Islet precursor cell (in vitro differentiated cells): Measurements from ENCODE around the gene FCER1A.
A peak's percentile ranks its signal among the peaks of the same experiment; 100 is the strongest.
"Not testable (repeated sequence)": the region's sequence is repeated elsewhere in the genome, so short reads cannot be mapped to it uniquely, and the experiment has no call there.

Source experiments
- DNase-seq: peaks from one replicate; pipeline ENCODE4 v3.0.0-alpha.2; 2018

FCER1A gene

DNA sequence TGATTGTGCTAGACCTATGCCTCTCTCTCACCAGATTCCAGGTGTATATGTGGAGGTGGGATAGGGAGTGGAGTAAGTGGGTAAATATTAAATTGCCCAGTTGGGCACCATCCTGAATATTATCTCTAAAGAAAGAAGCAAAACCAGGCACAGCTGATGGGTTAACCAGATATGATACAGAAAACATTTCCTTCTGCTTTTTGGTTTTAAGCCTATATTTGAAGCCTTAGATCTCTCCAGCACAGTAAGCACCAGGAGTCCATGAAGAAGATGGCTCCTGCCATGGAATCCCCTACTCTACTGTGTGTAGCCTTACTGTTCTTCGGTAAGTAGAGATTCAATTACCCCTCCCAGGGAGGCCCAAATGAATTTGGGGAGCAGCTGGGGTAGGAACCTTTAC is at the start of gene FCER1A:
TSS of gene FCER1A (plus strand) at position 242 of the 400 bp plus-strand sequence. CDS start at position 271, 29 bp downstream.
- DNase-seq = no peak

DNA sequence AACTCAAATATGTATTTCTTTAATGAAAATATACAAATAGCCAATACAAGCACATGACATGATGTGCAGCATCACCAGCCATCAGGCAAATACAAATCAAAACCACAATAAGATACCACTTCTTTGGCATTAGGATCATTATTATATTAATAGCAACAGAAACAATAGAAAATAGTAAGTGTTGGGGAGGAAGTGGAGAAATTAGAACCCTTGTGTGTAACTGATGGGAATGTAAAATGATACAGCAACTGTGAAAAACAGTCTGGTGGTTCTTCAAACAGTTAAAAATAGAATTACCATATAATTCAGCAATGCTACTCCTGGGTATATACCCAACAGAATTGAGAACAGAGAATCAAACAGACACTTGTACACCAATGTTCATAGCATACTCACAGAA is 40.8 kb upstream of the FCER1A start:
- DNase-seq = no peak

DNA sequence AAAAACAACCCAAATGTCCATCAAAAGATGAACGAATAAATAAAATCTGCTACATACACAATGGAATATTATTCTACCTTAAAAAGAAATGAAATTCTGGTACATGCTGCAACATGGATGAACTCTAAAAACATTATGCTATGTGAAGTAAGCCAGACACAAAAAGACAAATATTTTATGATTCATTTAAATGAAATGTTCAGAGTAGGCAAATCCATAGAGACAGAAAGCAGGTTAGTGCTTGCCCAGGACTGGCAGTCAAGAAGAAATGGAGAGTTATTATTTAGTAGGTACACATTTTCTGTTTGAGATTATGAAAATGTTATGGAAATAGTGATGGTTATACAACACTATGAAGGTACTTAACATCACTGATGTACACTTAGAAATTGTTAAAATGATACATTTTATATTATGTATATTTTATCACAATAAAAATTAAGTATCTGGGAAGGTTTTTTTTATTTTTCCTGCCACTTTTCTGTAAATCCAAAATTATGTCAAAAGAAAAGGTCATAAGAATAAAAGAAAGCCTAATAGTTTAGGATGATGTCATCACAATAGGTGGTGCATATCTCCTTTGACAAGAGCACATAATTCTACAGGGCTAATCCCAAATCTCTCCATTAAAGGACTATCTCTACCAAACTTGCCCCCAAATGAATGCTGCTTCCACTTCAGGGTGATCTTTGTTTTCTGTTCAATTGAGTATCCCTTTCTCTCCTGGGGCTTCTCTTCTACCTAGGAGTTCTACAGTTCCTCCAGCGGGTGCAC is 40.2 kb upstream of the FCER1A start:
- DNase-seq = no peak

DNA sequence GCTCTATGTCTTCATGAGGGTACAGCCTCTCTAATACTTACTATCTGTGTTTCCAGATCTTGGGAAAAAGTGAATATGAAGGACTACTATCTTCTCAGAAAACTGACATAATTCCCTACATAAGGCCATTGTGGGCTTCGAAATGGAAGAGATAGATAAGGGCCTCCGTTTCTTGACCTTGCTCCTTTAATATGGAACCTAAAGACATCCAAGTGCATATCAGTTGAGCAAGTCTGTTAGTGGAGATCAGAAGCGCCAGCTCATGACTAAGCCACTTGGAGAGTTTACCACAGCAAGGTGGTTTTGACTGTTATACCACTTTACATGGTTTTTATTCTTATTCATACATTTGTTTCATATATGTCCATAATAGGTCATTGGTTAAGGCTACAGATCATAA is 35.3 kb upstream of the FCER1A start:
- no peak for DNase-seq

DNA sequence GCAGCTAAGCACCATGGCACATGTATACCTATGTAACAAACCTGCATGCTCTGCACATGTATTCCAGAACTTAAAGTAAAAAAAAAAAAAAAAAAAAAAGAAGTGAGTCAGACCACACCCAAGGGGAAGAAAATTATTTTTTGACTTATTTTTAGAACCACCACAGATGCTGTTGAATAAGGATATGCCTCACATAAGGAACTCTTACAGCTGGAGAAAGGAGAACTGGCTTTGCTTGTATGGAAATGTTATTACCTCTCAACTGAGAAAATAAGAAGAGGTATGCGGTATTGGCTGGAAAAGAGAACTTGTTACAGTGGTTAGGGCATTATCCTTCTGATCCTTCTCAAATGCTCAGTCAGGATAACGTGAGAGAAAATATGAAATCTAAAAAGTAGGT is 27.5 kb upstream of the FCER1A start:
- no peak for DNase-seq

DNA sequence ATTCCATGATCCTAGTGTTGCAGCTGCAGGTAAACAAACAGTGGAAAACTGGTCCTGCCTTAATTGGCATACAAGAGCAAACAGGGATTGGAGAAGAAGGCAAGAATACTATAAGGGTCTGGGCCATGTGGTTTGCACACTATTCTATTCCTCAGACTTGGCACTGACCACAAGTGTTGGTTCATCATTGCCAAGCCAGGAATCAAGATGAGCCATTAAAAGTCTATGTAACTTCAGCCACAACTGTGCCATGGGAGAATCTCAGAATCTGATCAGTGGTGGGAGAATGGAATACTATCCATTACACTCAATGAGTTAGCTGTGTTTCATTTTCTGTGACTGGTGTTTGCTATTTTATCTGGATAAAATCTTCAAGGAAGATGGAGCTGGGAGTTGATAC is 26.2 kb upstream of the FCER1A start:
- no peak for DNase-seq

DNA sequence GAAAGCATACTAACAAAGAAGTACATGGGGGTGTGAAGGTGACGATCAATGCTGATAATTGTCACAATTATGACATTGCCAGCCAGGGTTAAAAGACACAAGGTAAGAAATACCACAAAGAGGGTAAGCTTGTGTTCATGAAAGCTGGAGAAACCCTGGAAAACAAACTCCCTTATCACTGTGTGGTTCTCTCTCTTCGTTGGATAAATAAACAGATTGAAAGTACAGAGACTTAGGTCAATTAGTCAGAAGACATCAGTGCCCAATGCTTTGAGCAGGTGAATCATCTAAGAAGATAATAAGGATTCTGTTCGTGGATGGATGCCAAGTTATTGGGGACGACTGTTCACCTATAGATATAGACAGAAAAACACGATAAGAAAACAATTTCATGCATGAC is 22.4 kb upstream of the FCER1A start:
- no peak for DNase-seq

DNA sequence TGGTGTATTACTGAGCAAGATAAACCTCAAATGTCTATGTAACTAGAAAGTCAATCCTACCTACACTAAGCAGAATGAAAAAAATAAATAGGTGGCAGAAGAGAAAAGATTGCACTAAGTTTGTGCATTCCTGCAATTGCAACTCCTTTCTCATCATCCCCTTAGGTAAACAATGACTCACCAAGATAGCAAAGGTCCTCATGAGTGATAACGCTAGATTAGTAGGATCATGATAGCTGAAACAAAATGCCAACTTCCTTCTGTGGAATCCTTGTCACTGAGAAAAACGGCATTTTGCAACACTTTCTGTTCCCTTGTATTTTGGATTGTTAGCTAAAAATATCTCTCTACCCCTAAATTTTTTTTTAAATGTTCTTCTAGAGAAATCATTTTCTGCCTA is 20.0 kb upstream of the FCER1A start:
- no peak for DNase-seq

DNA sequence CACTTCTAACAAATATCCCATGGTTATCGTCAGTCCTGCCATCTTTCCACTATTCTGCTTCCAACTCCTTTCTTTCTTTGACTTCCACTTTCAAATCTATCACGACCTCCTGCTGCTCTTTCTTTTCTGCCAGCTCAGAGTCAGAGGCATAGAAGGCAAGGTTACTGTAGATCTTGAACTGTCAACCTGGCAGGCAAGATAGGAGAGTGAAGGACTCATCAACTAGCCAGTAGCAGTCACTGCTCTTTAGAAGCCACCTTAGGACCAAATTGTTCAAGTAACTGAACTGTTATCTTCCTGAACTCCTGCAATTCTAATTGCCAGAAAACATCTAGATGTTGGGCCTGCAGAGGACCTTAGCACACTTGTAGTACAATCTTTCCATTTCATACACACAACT is 13.1 kb upstream of the FCER1A start:
- DNase-seq = no peak

DNA sequence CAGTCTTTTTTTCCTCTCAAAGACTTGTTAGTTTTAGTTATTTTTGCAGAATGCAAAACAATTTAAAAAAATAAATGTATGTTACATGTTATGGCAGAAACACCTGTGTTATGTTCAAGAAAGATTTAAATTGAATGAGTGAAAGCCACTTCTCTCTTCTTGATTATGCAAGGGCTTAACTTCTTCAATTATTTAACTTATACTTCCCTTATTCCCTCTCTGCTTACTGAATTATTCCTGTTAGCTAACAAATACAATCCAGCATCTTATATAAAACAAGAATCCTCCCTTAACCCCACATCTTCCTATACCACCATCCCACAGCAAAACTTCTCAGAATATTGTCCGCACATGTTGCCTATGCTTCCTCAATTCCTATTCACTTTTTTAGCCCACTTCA is 10.7 kb upstream of the FCER1A start:
- no peak for DNase-seq

DNA sequence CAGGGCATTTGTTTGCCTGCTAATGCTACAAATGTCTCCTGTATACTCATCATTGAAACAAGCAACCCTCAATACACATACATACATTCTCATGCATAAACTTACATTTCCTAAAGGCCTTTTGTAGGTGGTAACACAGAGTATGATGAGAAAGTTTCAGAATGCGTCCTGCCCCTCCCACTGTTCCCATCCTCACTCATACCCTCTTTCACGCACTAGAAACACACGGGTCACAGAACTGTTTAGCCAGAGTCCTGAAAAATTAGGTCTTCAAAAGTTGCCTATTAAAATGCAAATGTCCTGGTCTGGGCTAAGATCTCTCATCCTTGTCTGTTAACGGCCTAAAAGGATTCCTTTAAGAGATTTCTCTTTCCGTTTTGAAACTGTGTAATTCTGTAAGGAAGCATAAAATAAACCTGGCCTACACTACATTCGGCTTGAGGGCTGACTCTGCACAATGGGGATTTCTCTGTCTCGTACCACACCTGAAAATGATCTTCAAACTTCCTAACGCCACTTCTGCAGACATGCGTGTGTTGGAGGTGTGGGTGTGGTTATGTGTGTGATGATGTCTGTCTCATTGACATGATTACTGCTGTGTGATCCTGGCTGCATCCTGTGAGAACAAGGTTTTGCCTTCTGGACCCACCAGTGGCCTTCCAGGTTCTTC is 5.3 kb upstream of the FCER1A start:
- DNase-seq = no peak

DNA sequence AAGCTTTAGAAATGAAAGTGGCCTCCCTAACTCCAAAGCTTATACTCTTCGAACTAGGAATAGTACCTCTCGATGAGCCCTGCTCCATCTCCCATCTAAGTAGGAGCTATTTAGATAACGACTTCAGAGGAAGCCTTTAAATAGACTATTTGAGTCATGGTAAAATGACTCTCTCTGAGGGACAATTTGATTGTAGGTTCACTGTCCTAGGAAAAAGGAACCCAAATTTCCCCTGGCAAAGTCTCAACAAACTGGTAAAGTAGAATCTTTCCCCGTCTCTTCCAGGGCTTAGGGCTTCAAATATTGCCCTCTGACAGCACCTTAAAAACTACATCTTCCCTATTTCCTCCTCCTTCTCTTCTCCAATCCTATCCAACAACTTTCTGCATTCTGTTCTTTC is 2.0 kb upstream of the FCER1A start:
- DNase-seq = no peak

DNA sequence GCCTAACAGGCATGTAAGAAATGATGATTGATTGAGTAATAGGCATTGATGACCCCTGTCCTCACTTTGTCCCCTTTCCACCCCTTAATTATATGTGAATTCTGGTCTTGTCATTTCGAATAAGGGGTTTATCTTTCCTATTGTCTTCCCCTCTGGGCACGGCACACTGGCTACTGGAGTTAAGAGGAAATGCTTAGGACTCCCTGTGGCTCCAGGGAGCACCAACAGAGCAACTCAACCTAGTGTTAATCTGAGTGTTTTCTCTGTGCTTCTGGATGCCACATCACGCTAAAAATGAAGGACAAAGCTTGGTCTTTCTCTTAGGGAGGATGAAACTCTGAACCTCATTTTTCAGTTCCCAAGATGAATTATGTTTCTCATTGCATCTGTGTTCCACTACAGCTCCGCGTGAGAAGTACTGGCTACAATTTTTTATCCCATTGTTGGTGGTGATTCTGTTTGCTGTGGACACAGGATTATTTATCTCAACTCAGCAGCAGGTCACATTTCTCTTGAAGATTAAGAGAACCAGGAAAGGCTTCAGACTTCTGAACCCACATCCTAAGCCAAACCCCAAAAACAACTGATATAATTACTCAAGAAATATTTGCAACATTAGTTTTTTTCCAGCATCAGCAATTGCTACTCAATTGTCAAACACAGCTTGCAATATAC is 5.3 kb downstream of the FCER1A start:
- no peak for DNase-seq

DNA sequence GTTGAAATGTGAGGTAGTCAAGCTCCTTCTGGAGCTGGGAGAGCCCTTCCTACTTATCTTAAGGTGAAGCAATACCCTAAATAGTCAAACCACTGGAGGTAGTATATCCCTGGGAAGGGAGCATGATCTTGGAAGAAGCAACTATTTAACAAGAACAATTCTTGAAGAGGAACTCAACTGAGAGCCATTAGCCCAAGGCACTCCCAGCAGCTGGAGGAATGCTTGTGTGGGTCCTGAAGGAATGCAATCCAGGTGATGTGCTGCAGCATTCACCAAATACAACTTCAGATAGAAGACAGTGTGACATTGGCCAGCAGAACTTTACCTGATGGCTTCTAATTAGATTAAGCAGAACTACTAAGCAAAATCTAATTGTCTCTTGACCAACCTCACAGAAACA is 9.5 kb downstream of the FCER1A start:
- DNase-seq = peak; percentile 60

DNA sequence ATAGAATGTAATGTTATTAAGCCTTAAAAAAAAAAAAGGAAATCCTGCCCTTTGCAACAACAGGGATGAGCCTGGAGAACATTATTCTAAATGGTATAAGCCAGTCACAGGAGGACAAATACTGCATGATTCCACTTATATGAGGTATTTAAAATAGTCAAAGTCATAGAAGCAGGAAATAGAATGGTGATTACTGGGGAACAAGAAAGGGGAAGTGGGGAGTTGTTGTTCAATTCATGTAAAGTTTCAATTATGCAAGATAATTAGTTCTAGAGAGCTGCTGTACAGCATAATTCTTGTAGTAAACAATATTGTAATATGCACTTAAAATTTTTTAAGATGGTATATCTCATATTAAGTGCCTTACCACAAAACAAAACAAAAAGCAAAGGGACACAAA is 13.2 kb downstream of the FCER1A start:
- no peak for DNase-seq

DNA sequence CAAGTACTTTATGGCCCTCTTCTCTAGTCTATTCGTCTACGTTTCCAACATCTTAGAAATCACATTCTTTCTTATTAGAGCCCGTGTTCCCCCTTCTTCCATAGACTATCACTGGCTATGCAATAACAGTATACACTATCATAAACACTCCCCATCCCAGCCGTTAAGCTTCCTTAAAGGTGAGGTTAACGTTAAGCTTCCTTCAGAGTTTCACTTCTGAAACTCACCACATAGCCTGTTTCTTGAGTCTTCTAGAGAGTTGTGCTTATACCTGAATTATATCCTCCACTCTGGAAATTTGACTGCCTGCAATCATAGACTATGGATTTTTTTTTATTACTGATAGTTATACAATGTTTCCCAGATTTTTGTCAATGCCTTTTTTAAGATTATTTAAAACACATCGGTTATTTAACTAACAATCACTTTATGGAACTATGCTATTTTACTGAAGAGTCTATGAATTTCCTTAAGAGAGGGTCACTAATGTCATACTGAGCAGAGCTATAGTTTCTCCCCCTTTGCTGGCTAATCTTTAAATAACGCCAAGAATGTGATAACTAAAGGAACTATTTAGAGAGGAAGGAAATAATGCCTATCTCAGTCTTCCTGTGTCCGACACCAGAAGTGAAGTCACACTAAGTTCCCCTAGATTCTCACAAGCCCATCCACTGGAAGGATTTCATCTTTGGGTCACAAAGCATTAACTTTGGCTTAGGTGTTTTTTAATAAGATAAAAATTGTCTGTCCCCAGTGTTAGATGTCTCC is 16.8 kb downstream of the FCER1A start:
- no peak for DNase-seq

DNA sequence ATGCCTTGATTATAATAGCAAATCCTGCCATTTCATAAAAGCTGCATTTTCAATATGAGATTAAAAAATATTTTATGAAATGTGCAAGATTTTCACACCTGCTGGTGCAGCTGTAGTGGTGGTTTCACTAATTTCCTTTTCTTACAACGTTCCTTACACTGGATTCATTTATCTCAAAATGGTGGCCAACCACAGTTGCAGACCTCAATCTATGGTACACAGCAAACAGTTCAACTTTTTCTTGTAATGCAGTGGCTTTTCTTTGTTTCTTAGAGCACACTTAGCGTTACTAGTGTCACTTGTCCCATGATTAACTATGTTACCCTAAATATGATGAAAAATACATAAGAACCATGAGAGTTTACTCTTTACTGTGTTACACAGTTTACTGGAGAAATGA is 32.7 kb downstream of the FCER1A start:
- DNase-seq = no peak

DNA sequence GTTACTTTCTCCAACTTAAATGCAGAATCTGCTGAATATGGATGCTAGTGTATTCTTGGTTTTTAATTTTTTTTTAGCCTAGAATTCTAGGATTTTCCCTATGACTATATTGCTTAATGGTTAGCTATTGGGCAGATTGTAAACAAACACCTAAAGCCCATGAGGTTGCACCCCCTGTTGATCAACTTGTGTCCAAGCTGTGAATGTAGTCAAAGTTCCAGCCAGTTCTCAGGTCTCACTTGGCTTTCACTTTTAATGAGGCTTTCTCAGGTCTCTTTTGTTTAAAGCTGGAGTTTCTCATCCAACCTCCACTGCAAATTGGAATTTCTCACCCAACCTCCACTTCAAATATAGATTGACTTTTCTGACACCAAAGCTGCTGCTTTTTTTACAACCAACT is 35.9 kb downstream of the FCER1A start:
- DNase-seq = no peak

DNA sequence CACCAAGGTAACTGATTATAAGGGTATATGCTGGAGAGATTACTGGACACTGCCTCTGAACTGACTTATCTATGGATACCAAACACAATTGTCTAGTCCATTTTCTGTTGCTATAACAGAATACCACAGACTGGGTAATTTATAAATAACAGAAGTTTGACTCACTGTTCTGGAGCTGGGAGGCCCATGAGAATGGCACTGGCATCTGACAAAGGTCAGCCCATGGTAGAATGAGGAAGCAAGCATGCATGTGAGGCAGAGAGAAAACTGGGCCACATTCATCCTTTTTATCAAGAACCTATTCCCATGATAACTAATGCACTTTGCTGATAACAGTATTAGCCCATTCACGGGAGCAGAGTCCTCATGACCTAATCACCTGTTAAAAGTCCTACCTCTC is 37.4 kb downstream of the FCER1A start:
- DNase-seq = no peak

DNA sequence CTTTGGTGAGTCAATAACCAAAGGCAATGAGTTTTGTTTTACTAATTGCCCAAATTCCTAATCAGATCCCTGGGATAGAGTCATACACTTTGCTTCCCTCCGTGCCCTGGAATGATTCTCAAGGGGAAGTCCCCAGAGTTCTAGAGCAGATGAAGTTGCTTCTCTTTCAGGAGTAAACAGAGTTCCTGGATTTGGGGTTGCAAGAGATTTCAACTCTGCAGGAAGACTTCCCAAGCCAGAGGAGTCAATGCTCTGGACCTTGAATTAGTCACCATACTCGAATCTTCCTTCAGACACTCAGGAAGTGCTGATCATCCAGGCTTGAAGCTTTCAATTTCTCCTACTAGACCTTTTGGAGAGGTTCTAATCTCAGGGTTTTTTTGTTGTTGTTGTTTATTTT is 39.6 kb downstream of the FCER1A start:
- DNase-seq = no peak

DNA sequence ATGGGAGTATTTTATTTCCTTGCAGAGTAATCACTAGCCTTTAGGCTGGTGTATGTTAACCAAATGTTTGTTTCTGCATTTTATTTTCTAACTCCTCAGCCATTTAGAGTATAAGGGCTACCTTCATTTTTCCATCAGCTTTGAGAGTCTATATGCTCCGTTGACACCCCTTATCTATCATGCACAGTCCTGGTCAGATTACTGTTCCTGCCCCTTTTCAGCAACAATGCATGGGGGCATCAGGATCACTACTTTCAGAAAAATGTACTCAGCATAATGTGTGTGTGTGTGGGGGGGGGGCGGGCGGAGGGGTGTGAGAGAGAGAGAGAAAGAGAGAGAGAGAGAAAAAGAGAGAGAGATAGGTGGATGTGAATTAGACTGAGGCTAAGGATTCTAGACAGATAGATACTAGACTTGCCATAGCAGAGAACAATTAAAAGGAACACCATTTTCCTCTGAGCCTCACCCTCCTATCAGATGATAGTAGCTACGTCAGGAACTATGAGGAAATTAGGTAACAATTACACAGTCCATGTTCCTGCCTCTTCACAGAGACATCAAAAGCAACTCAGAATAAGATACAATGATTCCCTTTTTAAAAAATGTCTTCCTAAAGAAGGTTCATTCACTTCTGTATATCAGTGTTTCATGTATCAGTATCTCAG is 40.8 kb downstream of the FCER1A start:
- DNase-seq = no peak

DNA sequence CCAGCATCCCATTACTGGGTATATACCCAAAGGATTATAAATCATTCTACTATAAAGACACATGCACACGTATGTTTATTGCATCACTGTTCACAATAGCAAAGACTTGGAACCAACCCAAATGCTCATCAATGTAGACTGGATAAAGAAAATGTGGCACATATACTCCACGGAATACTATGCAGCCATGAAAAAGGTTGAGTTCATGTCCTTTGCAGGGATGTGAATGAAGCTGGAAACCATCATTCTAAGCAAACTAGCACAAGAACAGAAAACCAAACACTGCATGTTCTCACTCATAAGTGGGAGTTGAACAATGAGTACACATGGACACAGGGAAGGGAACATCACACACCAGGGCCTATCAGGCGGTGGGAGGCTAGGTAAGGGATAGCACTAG is 47.2 kb downstream of the FCER1A start:
- not testable (repeated sequence) for DNase-seq

DNA sequence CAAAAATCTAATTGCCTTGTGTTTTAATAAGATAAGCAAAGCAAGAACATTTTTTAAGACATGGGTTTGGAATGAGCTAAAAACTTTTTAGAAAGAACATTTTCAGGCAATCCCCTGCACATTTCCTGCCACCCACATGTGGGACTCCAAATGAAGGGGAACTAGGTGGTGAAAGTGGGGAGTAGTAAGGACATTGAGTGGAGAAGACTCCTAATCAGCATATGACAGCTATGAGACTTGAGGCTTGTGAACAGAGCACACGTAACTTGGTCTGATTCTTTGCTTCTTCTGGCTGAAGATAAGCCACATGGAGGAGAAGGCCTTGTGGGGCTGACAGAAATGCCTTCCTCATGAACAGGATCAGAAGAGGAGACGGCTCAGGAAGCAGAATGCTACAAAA is 50.3 kb downstream of the FCER1A start:
- no peak for DNase-seq
